HG02571 (cell line): Measurements from ENCODE around the gene MTMR12.
"Not testable (repeated sequence)": the region's sequence is repeated elsewhere in the genome, so short reads cannot be mapped to it uniquely, and the experiment has no call there.

Source experiments
- ATAC-seq: cut with Tn5 transposase; IDR thresholded peaks from one replicate; pipeline ENCODE4 v1.9.1; 2021; ENCODE audit warnings: mild to moderate bottlenecking, moderate library complexity; ENCODE audit not compliant: unreplicated experiment

MTMR12 gene

GRCh38 chr5:32326216-32326772 is 13.6 kb upstream of the MTMR12 start:
- no peak for ATAC-seq

- no peak for ATAC-seq
Observed at GRCh38 chr5:32325616-32326015, 12.9 kb upstream of the MTMR12 start.

GRCh38 chr5:32325062-32325461 is 12.3 kb upstream of the MTMR12 start:
- ATAC-seq, result peak; percentile 58

GRCh38 chr5:32323741-32324140 is 11.0 kb upstream of the MTMR12 start:
- ATAC-seq, result no peak

- ATAC-seq, result no peak
Observed at GRCh38 chr5:32322882-32323281, 10.1 kb upstream of the MTMR12 start.

- ATAC-seq, result not testable (repeated sequence)
Observed at GRCh38 chr5:32321787-32322186, 9.0 kb upstream of the MTMR12 start.

GRCh38 chr5:32320576-32320975 is 7.8 kb upstream of the MTMR12 start:
- ATAC-seq, result no peak

GRCh38 chr5:32319926-32320543 is 7.3 kb upstream of the MTMR12 start:
- no peak for ATAC-seq

- no peak for ATAC-seq
Observed at GRCh38 chr5:32319392-32319791, 6.7 kb upstream of the MTMR12 start.

- no peak for ATAC-seq
Observed at GRCh38 chr5:32317041-32317440, 4.3 kb upstream of the MTMR12 start.

- no peak for ATAC-seq
Observed at GRCh38 chr5:32315221-32316014, 2.7 kb upstream of the MTMR12 start.

- no peak for ATAC-seq
Observed at GRCh38 chr5:32314658-32315057, 1.9 kb upstream of the MTMR12 start.

GRCh38 chr5:32314152-32314488 is 1.4 kb upstream of the MTMR12 start:
- ATAC-seq, result not testable (repeated sequence)

GRCh38 chr5:32312197-32312594 is 543 bp downstream of the MTMR12 start:
- peak; percentile 26 for ATAC-seq

- no peak for ATAC-seq
Observed at GRCh38 chr5:32311404-32312196, 1.1 kb downstream of the MTMR12 start.

GRCh38 chr5:32309761-32310160 is 3.0 kb downstream of the MTMR12 start:
- no peak for ATAC-seq

- no peak for ATAC-seq
Observed at GRCh38 chr5:32308946-32309345, 3.8 kb downstream of the MTMR12 start.

GRCh38 chr5:32307769-32308194 is 5.0 kb downstream of the MTMR12 start:
- no peak for ATAC-seq

GRCh38 chr5:32304622-32305021 is 8.1 kb downstream of the MTMR12 start:
- ATAC-seq, result no peak

- no peak for ATAC-seq
Observed at GRCh38 chr5:32303755-32304120, 9.0 kb downstream of the MTMR12 start.
